Endothelial cell of umbilical vein (primary cell): ENCODE data around the gene HEATR5A. TPM values are rescaled to one million over a fixed set of nuclear protein-coding genes. Genes with fewer than 3 reads are reported as not detected.

Experiments used
- BruUV-seq: library from RNA; stranded (reverse); fragments of 400-500 nt; replicated peaks from 2 replicates; lab custom pipeline; 2021; lab: Mats Ljungman, UMichigan
- CTCF ChIA-PET: fragments of 300-600, 350-600 bp; sonication (Branson Sonifier 250); formaldehyde crosslinking; loops from one replicate; lab custom pipeline; 2021; ENCODE audit warnings: antibody characterized with exemption, inconsistent platforms; lab: Charles Lee
- POLR2A ChIA-PET: fragments of 300-600, 350-600 bp; sonication (Branson Sonifier 250); formaldehyde crosslinking; loops from one replicate; lab custom pipeline; 2021; ENCODE audit warnings: antibody characterized with exemption, inconsistent platforms; lab: Charles Lee
- DNase-seq: peaks from one replicate; pipeline ENCODE4 v3.0.0-alpha.2; 2011; ENCODE audit warnings: low read depth, low spot score
- FAIRE-seq: peaks from 2 replicates; lab custom pipeline; 2011; peaks lifted over from hg19 to GRCh38; lab: Jason Lieb, UNC
- H2AFZ ChIP-seq: 2 replicates; pipeline ENCODE4 v1.6.0; 2012; ENCODE audit warnings: low read depth, low read length, control low read depth, inconsistent platforms
- H3K27ac ChIP-seq: 2 replicates; pipeline ENCODE4 v1.5.1; 2011; ENCODE audit warnings: low read depth, mild to moderate bottlenecking, control low read depth, low read length, moderate library complexity; ENCODE audit not compliant: insufficient read depth
- H3K27me3 ChIP-seq, 2 experiments: 2 replicates each; pipeline versions ENCODE4 v1.6.0 to v1.6.1; 2011; ENCODE audit warnings: low read length in 2 of 2, mixed read lengths in 1 of 2; ENCODE audit not compliant: control insufficient read depth in 2 of 2, insufficient read depth in 2 of 2
- H3K36me3 ChIP-seq, 2 experiments: 2 replicates in 1 of 2; 3 replicates in 1 of 2; pipeline ENCODE4 v1.5.1; 2011; ENCODE audit warnings: low read length in 2 of 2, mild to moderate bottlenecking in 1 of 2, moderate library complexity in 1 of 2; ENCODE audit not compliant: control insufficient read depth in 2 of 2, insufficient read depth in 2 of 2; ENCODE audit errors: extremely low read depth in 1 of 2
- H3K4me1 ChIP-seq: 3 replicates; pipeline ENCODE4 v1.5.1; 2011; ENCODE audit warnings: mild to moderate bottlenecking, low read length; ENCODE audit not compliant: control insufficient read depth, insufficient read depth; ENCODE audit errors: extremely low read depth
- H3K4me2 ChIP-seq: 2 replicates; pipeline ENCODE4 v1.6.1; 2011; ENCODE audit warnings: low read length, control low read depth, mixed read lengths; ENCODE audit not compliant: insufficient read depth
- H3K4me3 ChIP-seq, 3 experiments: fragments of 200-600 bp in 1 of 3; sonication (generic), shearing (Covaris generic) in 1 of 3; replicated peaks in 1 of 3; 2 replicates each; pipeline ENCODE4 v1.5.1; 2011 to 2016; ENCODE audit warnings: control low read depth in 3 of 3, low read length in 3 of 3, mild to moderate bottlenecking in 2 of 3, inconsistent platforms in 1 of 3, low read depth in 1 of 3, moderate library complexity in 1 of 3; ENCODE audit not compliant: insufficient read depth in 1 of 3
- H3K79me2 ChIP-seq: 2 replicates; pipeline ENCODE4 v1.6.0; 2012; ENCODE audit warnings: low read length, inconsistent platforms; ENCODE audit not compliant: control insufficient read depth, insufficient read depth
- H3K9ac ChIP-seq: replicated peaks from 2 replicates; pipeline ENCODE3; 2011; ENCODE audit warnings: low read length, control low read depth; ENCODE audit not compliant: insufficient read depth; ENCODE audit errors: extremely low read depth
- H3K9me1 ChIP-seq: replicated peaks from 3 replicates; pipeline ENCODE4 v1.6.0; 2011; ENCODE audit warnings: mild to moderate bottlenecking, low read length; ENCODE audit not compliant: control insufficient read depth, insufficient read depth; ENCODE audit errors: extremely low read depth
- H3K9me3 ChIP-seq: replicated peaks from 2 replicates; pipeline ENCODE4 v1.5.1; 2012; ENCODE audit warnings: low read length, inconsistent platforms; ENCODE audit not compliant: control insufficient read depth, insufficient read depth
- H4K20me1 ChIP-seq: replicated peaks from 2 replicates; pipeline ENCODE3; 2011; ENCODE audit warnings: mild to moderate bottlenecking, low read length; ENCODE audit not compliant: control insufficient read depth, insufficient read depth; ENCODE audit errors: extremely low read depth
- CTCF ChIP-seq, 2 donors: IDR thresholded peaks; 1 replicate in 1 of 2; 2 replicates in 1 of 2; pipeline ENCODE4 v1.5.1; 2011; ENCODE audit warnings: low read length in 2 of 2, mild to moderate bottlenecking in 2 of 2, moderate library complexity in 2 of 2, control low read depth in 1 of 2, inconsistent platforms in 1 of 2, low read depth in 1 of 2; ENCODE audit not compliant: insufficient read depth in 1 of 2; ENCODE audit errors: extremely low read depth in 1 of 2
- EZH2 ChIP-seq: IDR thresholded peaks from 2 replicates; pipeline ENCODE4 v1.6.1; 2012; ENCODE audit warnings: borderline replicate concordance, low read depth, mild to moderate bottlenecking, moderate library complexity, low read length, inconsistent platforms; ENCODE audit not compliant: severe bottlenecking
- FOS ChIP-seq: IDR thresholded peaks from 2 replicates; pipeline ENCODE4 v1.6.1; 2011; ENCODE audit warnings: mild to moderate bottlenecking, low read length, moderate library complexity, borderline replicate concordance; ENCODE audit not compliant: insufficient read depth
- GATA2 ChIP-seq: IDR thresholded peaks from 2 replicates; pipeline ENCODE4 v1.7.0; 2011; ENCODE audit warnings: low read depth, mild to moderate bottlenecking, moderate library complexity, mixed read lengths, low read length; ENCODE audit not compliant: insufficient read length, insufficient read depth
- JUN ChIP-seq: IDR thresholded peaks from 2 replicates; pipeline ENCODE4 v1.6.1; 2011; ENCODE audit warnings: borderline replicate concordance, low read depth; ENCODE audit not compliant: insufficient read length, insufficient read depth
- MYC ChIP-seq: IDR thresholded peaks from one replicate; pipeline ENCODE4 v1.6.1; 2011; ENCODE audit warnings: mild to moderate bottlenecking, low read depth, low read length
- POLR2A ChIP-seq: IDR thresholded peaks from 2 replicates; pipeline ENCODE4 v1.6.1; 2012; ENCODE audit warnings: low read depth, mild to moderate bottlenecking, control low read depth, low read length
- POLR2AphosphoS5 ChIP-seq: IDR thresholded peaks from 2 replicates; pipeline ENCODE4 v1.6.1; 2012; ENCODE audit warnings: low read depth, mild to moderate bottlenecking, control low read depth, low read length, moderate library complexity; ENCODE audit not compliant: insufficient read depth
- dilution Hi-C: fragments of 300-500 bp; cut with MboI; formaldehyde crosslinking; loops from one replicate; pipeline ENCODE4 v1.15.0; 2019; ENCODE audit warnings: low sequenced_read_pairs; ENCODE audit not compliant: extremely low pct_ligation_motif_present
- intact Hi-C: fragments of 100-400 bp; cut with micrococcal nuclease; formaldehyde crosslinking; loops from one replicate; pipeline ENCODE4 v1.10.0; 2022
- polyA plus RNA-seq, 4 experiments: library from polyadenylated mRNA; depleted of rRNA in 3 of 4; stranded (reverse) in 3 of 4; unstranded in 1 of 4; fragments of >200 nt; gene quantifications; 2 replicates each; pipeline versions ENCODE4 v1.2.1 to v1.2.3, GENCODE V29; 2011 to 2012; ENCODE audit warnings: missing spikeins in 1 of 4
- total RNA-seq: library from RNA; stranded (reverse); gene quantifications from 2 replicates; pipeline ENCODE4 v1.2.3, GENCODE V29; 2021
- TF ChIP-seq, protein P1 (sequence below): IDR thresholded peaks from 2 replicates; pipeline ENCODE4 v1.6.1; 2011; ENCODE audit not compliant: insufficient read depth, insufficient read length

The HEATR5A gene
- total and polyA plus RNA-seq, 2 donors (not counting 3 experiments of a cell fraction or from before 2014, with no cell fraction given) = 12.6 to 45.3 TPM

DNA sequence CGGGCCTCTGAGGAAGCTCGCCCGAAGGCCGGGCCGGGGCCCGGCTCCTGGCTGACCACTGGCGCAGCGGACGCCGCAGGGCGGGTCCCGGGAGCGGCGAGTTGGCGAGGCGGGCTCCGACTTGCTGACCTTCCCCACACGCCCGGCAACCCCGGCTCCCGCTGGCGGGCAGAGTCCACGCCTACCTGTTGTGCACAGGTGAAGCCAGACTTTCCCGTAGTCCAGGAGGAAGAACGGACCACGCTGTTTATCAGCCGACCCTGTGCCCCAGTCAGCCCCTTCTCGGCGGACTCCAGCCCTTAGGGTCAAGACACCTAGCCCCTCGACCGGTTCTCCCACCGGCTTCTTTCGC lies 407 bp downstream of the HEATR5A start:
- Histone ChIP-seq H4K20me1 (no peaks in the 10 kb centered on the region), H3K79me2 (peaks cover 27% of the 10 kb centered on the region), H2AFZ (peak overlapping the region; percentile 18), H3K4me3 (peak overlapping the region; percentile 83 to 86 (median 83)), H3K4me1 (peaks cover 13% of the 10 kb centered on the region), H3K27ac (peak overlapping the region; percentile 60), H3K36me3 (no peaks in the 10 kb centered on the region), H3K9ac (peak overlapping the region; percentile 90), H3K9me3 (no peaks in the 10 kb centered on the region), H3K27me3 (no peaks in the 10 kb centered on the region), H3K4me2 (peak overlapping the region; percentile 94), H3K9me1 (no peaks in the 10 kb centered on the region)
- FAIRE-seq = no peak
- TF ChIP-seq POLR2A = no peak
- TF ChIP-seq, protein P1, sequence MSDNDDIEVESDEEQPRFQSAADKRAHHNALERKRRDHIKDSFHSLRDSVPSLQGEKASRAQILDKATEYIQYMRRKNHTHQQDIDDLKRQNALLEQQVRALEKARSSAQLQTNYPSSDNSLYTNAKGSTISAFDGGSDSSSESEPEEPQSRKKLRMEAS = no peak
- TF ChIP-seq CTCF (IDR thresholded peaks at IDR 0.05; ENCODE audit: extremely low read depth in 1 of 2, insufficient read depth in 1 of 2, low read depth in 1 of 2, low read length in 2 of 2) = no peak
- no peak for TF ChIP-seq GATA2
- TF ChIP-seq FOS = no peak
- no peak for TF ChIP-seq JUN
- TF ChIP-seq EZH2 = no peak
- no peak for TF ChIP-seq POLR2AphosphoS5
- no peak for TF ChIP-seq MYC
- CTCF ChIA-PET = interaction anchor here (0.8 to 2.3 kb wide), 7 partner anchors 13 to 59 kb away, joined by 3 to 15 read pairs (median 5); no protein-coding TSS in a partner anchor
- intact Hi-C loops (loop anchor here (1.0 to 2.0 kb wide), 4 partner anchors 37 to 783 kb away; partner anchors contain the start of genes DTD2 and RNU6-8), dilution Hi-C loops (no loop called here)
- DNase-seq = no peak
- no TSS peak for BruUV-seq
- POLR2A ChIA-PET = interaction anchor here (0.8 to 1.7 kb wide), 7 partner anchors 12 to 656 kb away, joined by 3 to 15 read pairs (median 4); partner anchors contain the start of genes ARHGAP5 and DTD2
